K562 (cell line): ENCODE data around the gene PUM2. TPM values are rescaled to one million over a fixed set of nuclear protein-coding genes. Genes with fewer than 3 reads are reported as not detected.
A peak's percentile ranks its signal among the peaks of the same experiment; 100 is the strongest.

Experiments
- ATAC-seq: fragments of 200-7000 bp; cut with Tn5 transposase; 3 replicates; pipeline ENCODE4 v1.9.1; 2020; ENCODE audit warnings: moderate library complexity
- BruUV-seq: library from RNA; stranded (reverse); fragments of 400-500 nt; replicated peaks from 2 replicates; lab custom pipeline; 2021; lab: Mats Ljungman, UMichigan
- CTCF ChIA-PET: fragments of 300-600 bp; formaldehyde crosslinking; extraction: SDS; loops from one replicate; lab custom pipeline; 2021; ENCODE audit warnings: low intra/inter-chr PET ratio; lab: Yijun Ruan, JAX
- POLR2A ChIA-PET: fragments of 300-600, 350-650 bp; sonication (Branson Sonifier 250); formaldehyde crosslinking; extraction: SDS; loops from one replicate; lab custom pipeline; 2021; ENCODE audit warnings: antibody characterized with exemption, inconsistent platforms; lab: Yijun Ruan, JAX
- DNase-seq, 4 experiments: peaks; one replicate each; pipeline versions ENCODE4 v3.0.0 to v3.0.0-alpha.2; 2011 to 2018; ENCODE audit warnings: low spot score in 3 of 4, mixed read lengths in 3 of 4; ENCODE audit errors: extremely low read depth in 1 of 4
- FAIRE-seq: peaks from 2 replicates; lab custom pipeline; 2011; peaks lifted over from hg19 to GRCh38; lab: Jason Lieb, UNC
- H2AFZ ChIP-seq: 2 replicates; pipeline ENCODE4 v1.6.0; 2011; ENCODE audit warnings: low read depth, low read length, control low read depth, inconsistent platforms
- H3K27ac ChIP-seq: fragments of 200-600 bp; 3 replicates; pipeline ENCODE4 v1.8.0; 2011; ENCODE audit warnings: low read depth, mild to moderate bottlenecking, control low read depth, inconsistent platforms, low read length, moderate library complexity, mixed read lengths; ENCODE audit errors: extremely low read depth
- H3K27me3 ChIP-seq, 2 experiments: fragments of 300-600 bp in 1 of 2; 2 replicates in 1 of 2; 3 replicates in 1 of 2; pipeline versions ENCODE4 v1.6.0 to v1.8.0; 2011; ENCODE audit warnings: inconsistent platforms in 2 of 2, low read length in 2 of 2, mild to moderate bottlenecking in 1 of 2, mixed read lengths in 1 of 2, moderate library complexity in 1 of 2; ENCODE audit not compliant: control insufficient read depth in 2 of 2, insufficient read depth in 2 of 2
- H3K36me3 ChIP-seq: fragments of 300-600 bp; 3 replicates; pipeline ENCODE4 v1.8.0; 2011; ENCODE audit warnings: mild to moderate bottlenecking, low read length, inconsistent platforms; ENCODE audit not compliant: control insufficient read depth, insufficient read depth
- H3K4me1 ChIP-seq, 2 experiments: fragments of 200-600 bp in 1 of 2; replicated peaks in 1 of 2; 2 replicates in 1 of 2; 3 replicates in 1 of 2; pipeline versions ENCODE4 v1.5.1 to v1.8.0; 2011; ENCODE audit warnings: inconsistent platforms in 2 of 2, low read length in 2 of 2, mild to moderate bottlenecking in 1 of 2, mixed read lengths in 1 of 2, moderate library complexity in 1 of 2; ENCODE audit not compliant: control insufficient read depth in 2 of 2, insufficient read depth in 2 of 2
- H3K4me2 ChIP-seq: 2 replicates; pipeline ENCODE4 v1.6.1; 2011; ENCODE audit warnings: low read length, control low read depth, inconsistent platforms, mixed read lengths; ENCODE audit not compliant: insufficient read depth
- H3K4me3 ChIP-seq: fragments of 200-600 bp; sonication (generic), shearing (Covaris generic); 2 replicates; pipeline ENCODE4 v1.5.1; 2016; ENCODE audit warnings: control low read depth, inconsistent platforms
- H3K79me2 ChIP-seq: fragments of 200-600 bp; 3 replicates; pipeline ENCODE4 v1.8.0; 2011; ENCODE audit warnings: low read length, inconsistent platforms; ENCODE audit not compliant: control insufficient read depth, insufficient read depth
- H3K9ac ChIP-seq, 2 experiments: 2 replicates each; pipeline versions ENCODE4 v1.6.0 to v1.6.1; 2011; ENCODE audit warnings: low read depth in 2 of 2, low read length in 2 of 2, control low read depth in 1 of 2, inconsistent platforms in 1 of 2, mild to moderate bottlenecking in 1 of 2, mixed read lengths in 1 of 2; ENCODE audit not compliant: insufficient read depth in 1 of 2
- H3K9me1 ChIP-seq: one replicate; pipeline ENCODE4 v1.6.0; 2011; ENCODE audit warnings: inconsistent platforms, mild to moderate bottlenecking, low read length, moderate library complexity; ENCODE audit not compliant: control insufficient read depth, insufficient read depth
- H3K9me3 ChIP-seq: replicated peaks from 2 replicates; pipeline ENCODE4 v1.5.1; 2011; ENCODE audit warnings: low read depth, low read length, inconsistent platforms; ENCODE audit not compliant: control insufficient read depth, insufficient read depth
- H4K20me1 ChIP-seq: replicated peaks from 2 replicates; pipeline ENCODE4 v1.6.1; 2011; ENCODE audit warnings: low read length, inconsistent platforms, mixed read lengths; ENCODE audit not compliant: control insufficient read depth, insufficient read depth
- HDAC3 ChIP-seq: fragments of 450-650 bp; IDR thresholded peaks from 2 replicates; pipeline ENCODE4 v1.6.1; 2018; ENCODE audit warnings: borderline replicate concordance, mild to moderate bottlenecking, moderate library complexity; ENCODE audit not compliant: partially characterized antibody
- NFIX ChIP-seq: fragments of 250-450 bp; sonication (Bioruptor Pico); IDR thresholded peaks from 2 replicates; pipeline ENCODE4 v1.4.0; 2020; ENCODE audit warnings: low read depth, mild to moderate bottlenecking, moderate library complexity
- WGBS: fragments of 100-300 bp; shearing (Covaris generic); methylation state at CpG from one replicate; pipeline ENCODE4 v1.1.6; 2016; ENCODE audit warnings: low coverage, mixed read lengths; ENCODE audit not compliant: insufficient coverage; ENCODE audit errors: missing lambda C conversion rate; 5-methylcytosine and 5-hydroxymethylcytosine counted together
- in situ Hi-C: fragments of 300-500 bp; cut with MboI; formaldehyde crosslinking; loops from 4 replicates; pipeline ENCODE4 v1.15.0; 2018; ENCODE audit warnings: inconsistent platforms, mixed read lengths
- intact Hi-C: fragments of 100-400 bp; cut with micrococcal nuclease; formaldehyde crosslinking; loops from 2 replicates; pipeline ENCODE4 v1.14.2; 2022
- polyA plus RNA-seq, 8 experiments: library from polyadenylated mRNA; depleted of rRNA in 4 of 8; stranded (reverse) in 5 of 8; unstranded in 3 of 8; fragments of >200 nt; fragmentation: Nextera tagmentation in 2 of 8; fragmentation: Illumina TruSeq in 1 of 8; extraction: Ambion mirVana in 2 of 8; extraction: Trizol in 1 of 8; gene quantifications; 2 replicates each; pipeline versions ENCODE4 v1.2.1 to v1.2.3, GENCODE V29; 2011 to 2014; ENCODE audit warnings: inconsistent platforms in 1 of 8, missing spikeins in 1 of 8
- total RNA-seq, 7 experiments: library from RNA; depleted of rRNA in 6 of 7; stranded (reverse); fragments of >200 nt in 6 of 7; fragmentation: Illumina TruSeq in 2 of 7; extraction: Trizol in 2 of 7; gene quantifications; 2 replicates each; pipeline versions ENCODE4 v1.2.1 to v1.2.3, GENCODE V29; 2011 to 2021; ENCODE audit warnings: low replicate concordance in 1 of 7
- TF ChIP-seq, protein P1 (sequence below): fragments of 450-650 bp; IDR thresholded peaks from 2 replicates; pipeline ENCODE4 v1.6.1; 2016

PUM2 gene
- total and polyA plus RNA-seq, 9 of the 15 experiments (the other 6 are each of a cell fraction or from before 2014, with no cell fraction given), result 13.4 to 61.9 (median 28.3) TPM

GRCh38 chr2:20346565-20347381 lies 3.9 kb downstream of the PUM2 start:
- WGBS, result 69% methylated on average over 5 of the region's 5 CpGs
- Histone ChIP-seq H3K36me3 (peaks cover 14% of the 10 kb centered on the region), H3K4me1 (peaks cover 32 to 34% of the 10 kb centered on the region in 2 experiments), H3K4me2 (no peak overlapping the region), H3K79me2 (peaks cover 87% of the 10 kb centered on the region), H2AFZ (no peak overlapping the region), H3K9me1 (peaks cover 6% of the 10 kb centered on the region), H3K27ac (no peak overlapping the region), H3K9me3 (no peaks in the 10 kb centered on the region), H3K27me3 (no peaks in the 10 kb centered on the region), H3K4me3 (no peak overlapping the region), H4K20me1 (peaks cover 47% of the 10 kb centered on the region), H3K9ac (no peak overlapping the region)
- no TSS peak for BruUV-seq
- ATAC-seq, result no peak
- ChIA-PET POLR2A (interaction anchor here (0.6 to 1.0 kb wide), 4 partner anchors 11 to 161 kb away, joined by 3 to 4 read pairs (median 3); no protein-coding TSS in a partner anchor), CTCF (no interaction called here)
- in situ Hi-C loops, result no loop called here
- no peak for DNase-seq
- FAIRE-seq, result no peak
- intact Hi-C loops, result no loop called here
- TF ChIP-seq NFIX (CRISPR knock-in tag) (0 out of 2 replicates have a peak, but pooled peaks have one; percentile 7), HDAC3 (no peak)
- TF ChIP-seq, protein P1, sequence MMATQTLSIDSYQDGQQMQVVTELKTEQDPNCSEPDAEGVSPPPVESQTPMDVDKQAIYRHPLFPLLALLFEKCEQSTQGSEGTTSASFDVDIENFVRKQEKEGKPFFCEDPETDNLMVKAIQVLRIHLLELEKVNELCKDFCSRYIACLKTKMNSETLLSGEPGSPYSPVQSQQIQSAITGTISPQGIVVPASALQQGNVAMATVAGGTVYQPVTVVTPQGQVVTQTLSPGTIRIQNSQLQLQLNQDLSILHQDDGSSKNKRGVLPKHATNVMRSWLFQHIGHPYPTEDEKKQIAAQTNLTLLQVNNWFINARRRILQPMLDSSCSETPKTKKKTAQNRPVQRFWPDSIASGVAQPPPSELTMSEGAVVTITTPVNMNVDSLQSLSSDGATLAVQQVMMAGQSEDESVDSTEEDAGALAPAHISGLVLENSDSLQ, result peak; percentile 41
